Astrocyte (in vitro differentiated cells and primary cell): ENCODE measurements around the gene NSRP1. TPM values are rescaled to one million over a fixed set of nuclear protein-coding genes. Genes with fewer than 3 reads are reported as not detected.

ENCODE experiments used
- DNase-seq: peaks from one replicate; pipeline ENCODE4 v3.0.0-alpha.2; 2010; ENCODE audit warnings: low read depth
- FAIRE-seq: peaks from 2 replicates; lab custom pipeline; 2011; peaks lifted over from hg19 to GRCh38; lab: Jason Lieb, UNC
- H2AFZ ChIP-seq: 2 replicates; pipeline ENCODE4 v1.6.0; 2012; ENCODE audit warnings: low read depth, low read length, inconsistent platforms
- H3K27ac ChIP-seq: 2 replicates; pipeline ENCODE4 v1.5.1; 2011; ENCODE audit warnings: low read depth, low read length, inconsistent platforms
- H3K27me3 ChIP-seq: 2 replicates; pipeline ENCODE4 v1.6.0; 2011; ENCODE audit warnings: low read length, inconsistent platforms; ENCODE audit not compliant: insufficient read depth
- H3K36me3 ChIP-seq: 2 replicates; pipeline ENCODE4 v1.5.1; 2011; ENCODE audit warnings: low read length, inconsistent platforms; ENCODE audit not compliant: insufficient read depth
- H3K4me1 ChIP-seq: 2 replicates; pipeline ENCODE4 v1.5.1; 2011; ENCODE audit warnings: low read length, inconsistent platforms; ENCODE audit not compliant: insufficient read depth
- H3K4me2 ChIP-seq: 2 replicates; pipeline ENCODE4 v1.6.0; 2012; ENCODE audit warnings: low read length, inconsistent platforms
- H3K4me3 ChIP-seq: 2 replicates; pipeline ENCODE4 v1.5.1; 2011; ENCODE audit warnings: low read depth, mild to moderate bottlenecking, low read length, inconsistent platforms; ENCODE audit not compliant: insufficient read depth
- H3K79me2 ChIP-seq: 2 replicates; pipeline ENCODE4 v1.6.0; 2012; ENCODE audit warnings: mild to moderate bottlenecking, low read length, inconsistent platforms; ENCODE audit not compliant: insufficient read depth
- H3K9ac ChIP-seq: 2 replicates; pipeline ENCODE4 v1.6.0; 2012; ENCODE audit warnings: mild to moderate bottlenecking, low read length, inconsistent platforms
- H3K9me3 ChIP-seq: 2 replicates; pipeline ENCODE4 v1.5.1; 2012; ENCODE audit warnings: low read depth, mild to moderate bottlenecking, low read length, inconsistent platforms; ENCODE audit not compliant: insufficient read depth
- H4K20me1 ChIP-seq: 2 replicates; pipeline ENCODE4 v1.6.0; 2012; ENCODE audit warnings: low read length, inconsistent platforms; ENCODE audit not compliant: insufficient read depth
- H3K27ac Mint-ChIP-seq: one replicate; pipeline ENCODE4 v1.8.0; 2021; ENCODE audit warnings: mild to moderate bottlenecking, mixed read lengths; ENCODE audit not compliant: unreplicated experiment
- H3K27me3 Mint-ChIP-seq: one replicate; pipeline ENCODE4 v1.8.0; 2021; ENCODE audit warnings: low read depth, mixed read lengths; ENCODE audit not compliant: unreplicated experiment
- H3K36me3 Mint-ChIP-seq: one replicate; pipeline ENCODE4 v1.8.0; 2021; ENCODE audit warnings: low read depth, mixed read lengths; ENCODE audit not compliant: unreplicated experiment
- H3K4me1 Mint-ChIP-seq: one replicate; pipeline ENCODE4 v1.8.0; 2021; ENCODE audit warnings: low read depth, mixed read lengths; ENCODE audit not compliant: unreplicated experiment
- H3K4me3 Mint-ChIP-seq: one replicate; pipeline ENCODE4 v1.8.0; 2021; ENCODE audit warnings: mild to moderate bottlenecking, moderate library complexity, mixed read lengths; ENCODE audit not compliant: unreplicated experiment
- H3K9me3 Mint-ChIP-seq: one replicate; pipeline ENCODE4 v1.8.0; 2021; ENCODE audit warnings: mild to moderate bottlenecking, mixed read lengths; ENCODE audit not compliant: unreplicated experiment
- EZH2 ChIP-seq: IDR thresholded peaks from 2 replicates; pipeline ENCODE4 v1.6.1; 2012; ENCODE audit warnings: mild to moderate bottlenecking, low read length, inconsistent platforms; ENCODE audit not compliant: insufficient read depth
- total RNA-seq: library from RNA; stranded (reverse); gene quantifications from 2 replicates; pipeline ENCODE4 v1.2.1, GENCODE V29; 2021
- TF ChIP-seq, protein P1 (sequence below): IDR thresholded peaks from 2 replicates; pipeline ENCODE4 v1.5.1; 2011; ENCODE audit warnings: low read depth, mild to moderate bottlenecking, inconsistent platforms, low read length, moderate library complexity; ENCODE audit not compliant: insufficient read depth

NSRP1 gene
- total RNA-seq, 1 donor from 2014 or later: 17.7 TPM

DNA sequence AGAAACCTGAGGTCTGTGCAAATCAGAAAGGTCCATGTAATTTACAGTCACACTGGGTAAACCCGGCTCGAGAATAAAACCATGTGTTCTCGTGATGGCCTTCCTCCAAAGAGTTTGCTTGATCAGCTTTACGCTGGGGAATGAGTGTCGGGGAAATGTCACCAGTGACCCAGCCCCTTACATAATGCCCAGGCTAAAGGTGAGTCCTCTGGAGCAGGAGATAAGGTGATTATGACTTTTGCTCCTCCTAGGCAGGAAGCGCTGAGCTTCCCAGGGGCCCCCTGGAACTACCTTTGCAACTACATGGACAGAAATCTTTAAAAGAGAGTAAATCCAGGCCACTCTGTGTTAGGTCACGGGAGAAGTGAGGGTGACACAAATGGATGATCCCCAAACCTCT lies 103.2 kb downstream of the NSRP1 start:
- peaks cover 2% of the 10 kb centered on the region for H3K4me1 Mint-ChIP-seq
- Histone ChIP-seq H3K27me3 (peaks cover 15% of the 10 kb centered on the region), H3K27ac (no peak overlapping the region), H3K9me3 (no peaks in the 10 kb centered on the region), H3K4me2 (no peak overlapping the region), H3K4me1 (no peaks in the 10 kb centered on the region), H4K20me1 (no peaks in the 10 kb centered on the region), H3K4me3 (no peak overlapping the region), H3K36me3 (no peaks in the 10 kb centered on the region), H3K79me2 (no peaks in the 10 kb centered on the region), H3K9ac (no peak overlapping the region), H2AFZ (no peak overlapping the region)
- no peaks in the 10 kb centered on the region for H3K36me3 Mint-ChIP-seq
- H3K4me3 Mint-ChIP-seq: no peak overlapping the region
- H3K27ac Mint-ChIP-seq: no peak overlapping the region
- H3K27me3 Mint-ChIP-seq: peaks cover 42% of the 10 kb centered on the region
- FAIRE-seq: no peak
- DNase-seq: no peak
- TF ChIP-seq EZH2: no peak
- TF ChIP-seq, protein P1, sequence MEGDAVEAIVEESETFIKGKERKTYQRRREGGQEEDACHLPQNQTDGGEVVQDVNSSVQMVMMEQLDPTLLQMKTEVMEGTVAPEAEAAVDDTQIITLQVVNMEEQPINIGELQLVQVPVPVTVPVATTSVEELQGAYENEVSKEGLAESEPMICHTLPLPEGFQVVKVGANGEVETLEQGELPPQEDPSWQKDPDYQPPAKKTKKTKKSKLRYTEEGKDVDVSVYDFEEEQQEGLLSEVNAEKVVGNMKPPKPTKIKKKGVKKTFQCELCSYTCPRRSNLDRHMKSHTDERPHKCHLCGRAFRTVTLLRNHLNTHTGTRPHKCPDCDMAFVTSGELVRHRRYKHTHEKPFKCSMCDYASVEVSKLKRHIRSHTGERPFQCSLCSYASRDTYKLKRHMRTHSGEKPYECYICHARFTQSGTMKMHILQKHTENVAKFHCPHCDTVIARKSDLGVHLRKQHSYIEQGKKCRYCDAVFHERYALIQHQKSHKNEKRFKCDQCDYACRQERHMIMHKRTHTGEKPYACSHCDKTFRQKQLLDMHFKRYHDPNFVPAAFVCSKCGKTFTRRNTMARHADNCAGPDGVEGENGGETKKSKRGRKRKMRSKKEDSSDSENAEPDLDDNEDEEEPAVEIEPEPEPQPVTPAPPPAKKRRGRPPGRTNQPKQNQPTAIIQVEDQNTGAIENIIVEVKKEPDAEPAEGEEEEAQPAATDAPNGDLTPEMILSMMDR: no peak
- H3K9me3 Mint-ChIP-seq: peaks cover 2% of the 10 kb centered on the region

DNA sequence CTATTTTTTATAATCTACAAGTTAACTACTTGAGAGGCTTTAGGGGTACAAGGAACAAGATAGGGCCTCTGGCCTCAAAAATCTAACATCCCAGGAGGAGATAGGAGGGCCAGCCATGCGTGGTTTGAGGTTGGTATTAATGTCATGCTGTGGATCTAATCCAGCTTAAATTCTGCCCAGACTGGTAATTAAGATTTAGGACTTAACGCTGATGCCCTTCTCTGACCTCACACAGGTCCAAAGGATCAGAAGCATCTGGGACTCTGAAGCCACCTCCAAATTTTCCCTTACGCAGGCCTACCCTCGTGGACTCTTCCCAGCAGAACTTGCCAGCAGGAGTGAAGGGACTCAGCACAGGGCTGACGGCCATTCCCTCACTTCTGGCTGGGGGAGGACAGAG lies 103.8 kb downstream of the NSRP1 start:
- Mint-ChIP-seq H3K27ac (no peak overlapping the region), H3K4me3 (no peak overlapping the region), H3K4me1 (peaks cover 5% of the 10 kb centered on the region), H3K9me3 (peaks cover 2% of the 10 kb centered on the region), H3K27me3 (peaks cover 47% of the 10 kb centered on the region), H3K36me3 (no peaks in the 10 kb centered on the region)
- Histone ChIP-seq H3K4me3 (no peak overlapping the region), H3K27me3 (peaks cover 18% of the 10 kb centered on the region), H4K20me1 (no peaks in the 10 kb centered on the region), H3K36me3 (no peaks in the 10 kb centered on the region), H3K9ac (no peak overlapping the region), H3K4me2 (no peak overlapping the region), H3K4me1 (no peaks in the 10 kb centered on the region), H2AFZ (no peak overlapping the region), H3K27ac (no peak overlapping the region), H3K9me3 (no peaks in the 10 kb centered on the region), H3K79me2 (no peaks in the 10 kb centered on the region)
- no peak for DNase-seq
- FAIRE-seq: no peak
- TF ChIP-seq, protein P1: no peak
- TF ChIP-seq EZH2: no peak

DNA sequence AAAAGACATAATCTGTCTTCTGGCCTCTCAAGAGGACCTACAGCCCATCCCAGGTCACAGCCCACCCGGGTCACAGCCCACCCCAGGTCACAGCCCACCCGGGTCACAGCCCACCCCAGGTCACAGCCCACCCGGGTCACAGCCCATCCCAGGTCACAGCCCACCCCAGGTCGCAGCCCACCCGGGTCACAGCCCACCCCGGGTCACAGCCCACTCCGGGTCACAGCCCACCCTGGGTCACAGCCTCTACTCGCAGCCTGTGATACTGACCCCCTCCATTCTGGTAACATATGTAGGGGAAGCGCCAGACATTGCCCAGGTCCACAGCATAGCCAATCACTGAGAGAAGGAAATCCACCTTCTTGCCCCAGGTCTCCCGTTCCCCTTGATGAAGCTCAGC lies 104.7 kb downstream of the NSRP1 start:
- Histone ChIP-seq H3K9me3 (no peaks in the 10 kb centered on the region), H3K27me3 (peaks cover 25% of the 10 kb centered on the region), H3K36me3 (no peaks in the 10 kb centered on the region), H3K4me2 (no peak overlapping the region), H3K79me2 (no peaks in the 10 kb centered on the region), H3K4me3 (no peak overlapping the region), H3K9ac (no peak overlapping the region), H2AFZ (no peak overlapping the region), H3K4me1 (no peaks in the 10 kb centered on the region), H3K27ac (no peak overlapping the region), H4K20me1 (no peaks in the 10 kb centered on the region)
- H3K4me3 Mint-ChIP-seq: no peak overlapping the region
- peaks cover 2% of the 10 kb centered on the region for H3K9me3 Mint-ChIP-seq
- no peak for DNase-seq
- no peak overlapping the region for H3K27ac Mint-ChIP-seq
- peaks cover 5% of the 10 kb centered on the region for H3K4me1 Mint-ChIP-seq
- H3K27me3 Mint-ChIP-seq: peaks cover 56% of the 10 kb centered on the region
- TF ChIP-seq, protein P1: no peak
- TF ChIP-seq EZH2: no peak
- no peak for FAIRE-seq
- no peaks in the 10 kb centered on the region for H3K36me3 Mint-ChIP-seq
